ACHN (cell line): ENCODE data around the gene TMED4.

Source experiments
- DNase-seq: peaks from one replicate; pipeline ENCODE4 v3.0.0-alpha.2; 2015
- in situ Hi-C: cut with HindIII; loops from 2 replicates; pipeline ENCODE4 v1.10.0; 2017; ENCODE audit warnings: low sequenced_read_pairs, low pct_ligation_motif_present, low pct_unique_long_range_greater_than_20kb

TMED4 gene

DNA sequence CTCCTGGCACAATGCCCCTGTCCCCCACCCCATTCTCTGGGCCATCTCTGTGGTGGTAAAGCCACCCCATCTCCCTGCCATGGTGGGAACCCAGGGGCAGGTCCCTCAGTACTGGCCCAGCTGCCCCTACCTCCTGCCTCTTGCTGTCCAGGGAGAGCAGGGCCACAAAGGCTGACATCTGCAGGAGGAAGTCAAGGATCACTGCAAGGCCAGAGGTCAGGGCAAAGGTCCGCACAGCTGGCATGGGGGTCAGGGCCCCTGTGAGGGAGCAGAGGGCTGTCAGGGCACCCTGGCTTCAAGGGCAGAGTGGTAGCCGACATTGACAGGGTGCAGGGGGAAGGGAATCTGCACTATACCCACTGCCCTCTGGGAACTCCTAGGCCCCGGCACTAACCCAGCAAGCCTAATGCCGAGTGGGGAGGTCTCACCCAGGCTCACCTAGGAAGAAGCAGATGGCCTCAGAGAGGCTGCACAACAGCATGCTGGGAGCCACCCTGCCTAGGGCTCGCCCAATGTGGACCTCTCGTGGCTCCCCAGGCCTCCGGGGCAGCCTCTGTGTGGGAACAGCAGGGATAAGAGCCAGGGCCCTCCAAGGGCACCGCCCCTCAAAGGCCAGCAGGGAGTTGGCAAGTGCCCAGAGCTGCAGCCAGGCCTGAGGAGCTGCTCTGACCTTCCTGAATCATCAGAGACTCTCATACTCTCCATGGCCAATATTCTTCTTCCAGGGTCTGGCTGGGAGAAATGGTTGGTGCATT, 48.6 kb downstream of the TMED4 start:
- in situ Hi-C loops, result no loop called here
- no peak for DNase-seq

- DNase-seq, result no peak
- in situ Hi-C loops, result no loop called here
These were observed 50.3 kb downstream of the TMED4 start for GRCh38 chr7:44531421-44532380.

- in situ Hi-C loops, result no loop called here
- no peak for DNase-seq
These were observed 51.0 kb downstream of the TMED4 start for GRCh38 chr7:44530990-44531389.
